HCT116 (cell line): ENCODE results near the gene NEB. TPM values are rescaled to one million over a fixed set of nuclear protein-coding genes. Genes with fewer than 3 reads are reported as not detected.

Experiments
- ATAC-seq: fragments of 200-7000 bp; cut with Tn5 transposase; 2 replicates; pipeline ENCODE4 v1.9.1; 2020; ENCODE audit warnings: mild to moderate bottlenecking, moderate library complexity
- BruUV-seq: library from RNA; stranded (reverse); fragments of 400-500 nt; replicated peaks from 2 replicates; lab custom pipeline; 2021; lab: Mats Ljungman, UMichigan
- CTCF ChIA-PET: fragments of 300-600 bp; sonication (Branson Sonifier 250); formaldehyde crosslinking; loops from one replicate; lab custom pipeline; 2021; ENCODE audit warnings: antibody characterized with exemption; lab: Charles Lee
- POLR2A ChIA-PET: fragments of 300-600, 350-600 bp; sonication (Branson Sonifier 250); formaldehyde crosslinking; loops from one replicate; lab custom pipeline; 2021; ENCODE audit warnings: antibody characterized with exemption; lab: Charles Lee
- RAD21 ChIA-PET, 2 experiments: fragments of 300-600 bp; sonication (Branson Sonifier 250); formaldehyde crosslinking; loops; one replicate each; lab custom pipeline; 2023; ENCODE audit warnings: low total read pairs in 2 of 2; ENCODE audit not compliant: uncharacterized antibody in 2 of 2, unreplicated experiment in 2 of 2, low non-redundant PET in 1 of 2; lab: Charles Lee
- DNase-seq: peaks from one replicate; pipeline ENCODE4 v3.0.0-alpha.2; 2010; ENCODE audit warnings: low read depth, low spot score
- H2AFZ ChIP-seq: fragments of 200-600 bp; shearing (Covaris generic), sonication (generic); 2 replicates; pipeline ENCODE4 v1.6.1; 2017; ENCODE audit warnings: low read depth, mixed run types, mixed read lengths, antibody characterized with exemption, low read length; ENCODE audit not compliant: poor library complexity, severe bottlenecking
- H3K27ac ChIP-seq: 2 replicates; pipeline ENCODE4 v1.5.1; 2012; ENCODE audit warnings: low read depth, low read length
- H3K27me3 ChIP-seq: fragments of 200-600 bp; sonication (generic); 2 replicates; pipeline ENCODE4 v1.6.1; 2016; ENCODE audit warnings: mixed run types, low read length, mixed read lengths; ENCODE audit not compliant: insufficient read depth
- H3K36me3 ChIP-seq, 2 experiments: fragments of 200-500 bp in 1 of 2; fragments of 200-600 bp in 1 of 2; sonication (Bioruptor generic) in 1 of 2; sonication (generic) in 1 of 2; 2 replicates each; pipeline versions ENCODE4 v1.5.1 to v1.6.1; 2014 to 2016; ENCODE audit warnings: low read length in 2 of 2, inconsistent platforms in 1 of 2, mixed read lengths in 1 of 2, mixed run types in 1 of 2; ENCODE audit not compliant: insufficient read depth in 2 of 2, control insufficient read depth in 1 of 2
- H3K4me1 ChIP-seq, 2 experiments: fragments of 200-600 bp in 1 of 2; sonication (generic) in 1 of 2; 2 replicates each; pipeline versions ENCODE4 v1.5.1 to v1.6.1; 2012 to 2017; ENCODE audit warnings: low read length in 2 of 2, inconsistent platforms in 1 of 2, mild to moderate bottlenecking in 1 of 2, mixed read lengths in 1 of 2, mixed run types in 1 of 2, moderate library complexity in 1 of 2; ENCODE audit not compliant: insufficient read depth in 2 of 2, control insufficient read depth in 1 of 2
- H3K4me2 ChIP-seq: fragments of 200-600 bp; sonication (generic); 2 replicates; pipeline ENCODE4 v1.6.1; 2017; ENCODE audit warnings: mixed run types, low read length, mixed read lengths
- H3K4me3 ChIP-seq, 2 experiments: fragments of 200-600 bp in 1 of 2; sonication (generic) in 1 of 2; replicated peaks in 1 of 2; 2 replicates each; pipeline ENCODE4 v1.5.1; 2011 to 2016; ENCODE audit warnings: low read length in 2 of 2, control low read depth in 1 of 2, low read depth in 1 of 2, mild to moderate bottlenecking in 1 of 2, mixed read lengths in 1 of 2, mixed run types in 1 of 2
- H3K79me2 ChIP-seq: fragments of 200-600 bp; sonication (generic); 2 replicates; pipeline ENCODE4 v1.6.1; 2017; ENCODE audit warnings: mild to moderate bottlenecking, mixed run types, low read length, moderate library complexity, mixed read lengths; ENCODE audit not compliant: insufficient read depth
- H3K9ac ChIP-seq: fragments of 200-600 bp; sonication (generic); 2 replicates; pipeline ENCODE4 v1.6.1; 2016; ENCODE audit warnings: low read length, mixed read lengths
- H3K9me2 ChIP-seq: fragments of 200-600 bp; sonication (generic), shearing (Covaris generic); 2 replicates; pipeline ENCODE4 v1.6.1; 2017; ENCODE audit warnings: mixed run types, mild to moderate bottlenecking, moderate library complexity; ENCODE audit not compliant: insufficient read depth
- H3K9me3 ChIP-seq, 2 experiments: fragments of 200-500 bp in 1 of 2; fragments of 200-600 bp in 1 of 2; sonication (Bioruptor generic) in 1 of 2; sonication (generic) in 1 of 2; 2 replicates each; pipeline ENCODE4 v1.6.1; 2014 to 2017; ENCODE audit warnings: low read length in 2 of 2, mixed read lengths in 2 of 2, inconsistent platforms in 1 of 2, low read depth in 1 of 2, mild to moderate bottlenecking in 1 of 2, mixed run types in 1 of 2, moderate library complexity in 1 of 2; ENCODE audit not compliant: control insufficient read depth in 1 of 2, insufficient read depth in 1 of 2
- H4K20me1 ChIP-seq: fragments of 200-600 bp; sonication (generic), shearing (Covaris generic); 2 replicates; pipeline ENCODE4 v1.6.1; 2017; ENCODE audit warnings: mixed run types, mild to moderate bottlenecking, moderate library complexity; ENCODE audit not compliant: insufficient read depth
- CEBPB ChIP-seq: IDR thresholded peaks from 2 replicates; pipeline ENCODE4 v1.6.1; 2012; ENCODE audit warnings: low read depth
- POLR2A ChIP-seq: IDR thresholded peaks from 2 replicates; pipeline ENCODE4 v1.7.0; 2011; ENCODE audit warnings: borderline replicate concordance; ENCODE audit not compliant: insufficient read depth, insufficient read length; ENCODE audit errors: extremely low read depth
- POLR2AphosphoS5 ChIP-seq: IDR thresholded peaks from 2 replicates; pipeline ENCODE4 v1.6.1; 2011; ENCODE audit warnings: mild to moderate bottlenecking, low read depth, low read length, moderate library complexity
- SIN3A ChIP-seq: IDR thresholded peaks from 2 replicates; pipeline ENCODE4 v1.6.1; 2012; ENCODE audit warnings: low read depth
- SRF ChIP-seq: IDR thresholded peaks from 2 replicates; pipeline ENCODE4 v1.6.1; 2012; ENCODE audit warnings: low read depth
- intact Hi-C: fragments of 100-400 bp; cut with micrococcal nuclease; formaldehyde crosslinking; loops from 2 replicates; pipeline ENCODE4 v1.10.0; 2022
- total RNA-seq: library from RNA; stranded (reverse); gene quantifications from one replicate; pipeline ENCODE4 v1.2.1, GENCODE V29; 2021; ENCODE audit not compliant: unreplicated experiment
- TF ChIP-seq, protein P1 (sequence below): IDR thresholded peaks from 2 replicates; pipeline ENCODE4 v1.6.1; 2011; ENCODE audit warnings: mild to moderate bottlenecking, low read length, moderate library complexity; ENCODE audit not compliant: insufficient replicate concordance; ENCODE audit errors: extremely low read depth

The NEB gene
- total RNA-seq, 1 experiment from 2014 or later: 0.34 TPM

DNA sequence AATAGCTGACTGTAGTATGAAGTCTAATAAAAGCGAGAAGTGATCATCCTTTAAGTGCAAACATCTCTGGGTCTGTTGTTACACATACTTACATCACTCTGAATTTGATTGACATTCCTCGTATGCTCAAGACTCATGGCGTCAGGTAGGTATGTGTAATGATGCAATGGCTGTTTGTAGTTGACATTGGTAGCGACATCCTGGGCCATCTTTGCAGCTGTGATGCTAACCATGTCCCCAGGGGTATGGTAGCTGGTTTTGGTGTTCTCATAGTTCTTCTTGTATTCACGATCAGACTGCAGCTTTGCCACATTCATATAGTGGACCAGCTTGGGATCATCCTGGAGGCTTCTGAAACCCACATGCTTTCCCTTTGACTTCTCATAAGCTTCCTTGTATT is 62.0 kb downstream of the NEB start:
- Histone ChIP-seq H4K20me1 (no peaks in the 10 kb centered on the region), H3K79me2 (no peaks in the 10 kb centered on the region), H3K4me2 (no peak overlapping the region), H2AFZ (no peak overlapping the region), H3K4me1 (peaks cover 0 to 7% of the 10 kb centered on the region in 2 experiments; a peak in 1 of 4 replicates), H3K36me3 (no peaks in the 10 kb centered on the region)
- RAD21 ChIA-PET: no interaction called here
- BruUV-seq: no TSS peak
- intact Hi-C loops: no loop called here
- TF ChIP-seq POLR2A (no peak), CEBPB (peak; percentile 32; the same call in 1 of the 2 replicates)
- TF ChIP-seq, all 23 proteins: peak for 1
- ChIA-PET CTCF (no interaction called here), POLR2A (no interaction called here)
- ATAC-seq: no peak
- Histone ChIP-seq H3K27me3 (no peaks in the 10 kb centered on the region), H3K9ac (no peak overlapping the region), H3K4me3 (no peak overlapping the region), H3K27ac (no peak overlapping the region), H3K9me3 (no peaks in the 10 kb centered on the region), H3K9me2 (no peaks in the 10 kb centered on the region)
- DNase-seq: no peak

DNA sequence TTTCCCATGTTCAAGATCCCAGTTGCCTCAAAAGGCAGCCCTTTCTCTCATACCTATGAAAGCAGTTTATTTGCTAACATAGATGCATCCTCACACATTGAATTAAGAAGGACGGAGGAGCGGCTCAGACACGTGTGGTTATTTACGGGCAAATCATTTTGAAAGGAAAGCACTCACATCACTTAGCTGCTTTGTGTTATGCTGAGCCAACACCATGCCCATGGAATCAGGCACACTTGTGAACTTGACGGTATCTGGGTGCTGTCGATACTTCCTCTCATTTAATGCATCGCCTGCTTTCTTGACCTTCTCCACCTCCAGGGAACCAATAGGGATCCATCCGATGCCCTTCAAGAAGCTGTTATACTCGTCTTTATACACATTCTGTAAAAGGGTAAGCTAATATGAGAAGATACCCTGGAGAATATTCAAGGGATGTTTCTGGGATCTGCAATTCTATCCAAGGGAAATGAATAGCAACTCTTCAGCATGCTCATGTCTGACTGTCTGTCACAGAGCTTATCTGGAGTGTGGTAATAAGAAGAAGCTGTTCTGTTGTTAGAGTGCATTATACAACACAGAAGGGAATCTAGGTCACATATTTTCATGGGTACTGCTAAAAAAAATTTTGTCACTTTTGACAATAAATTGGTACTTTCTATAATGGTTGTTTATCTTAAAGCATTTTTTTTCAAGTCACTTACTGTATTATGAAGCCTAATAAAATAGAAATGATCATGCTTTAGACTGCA is 63.3 kb downstream of the NEB start:
- Histone ChIP-seq H3K9ac (no peak overlapping the region), H3K79me2 (no peaks in the 10 kb centered on the region), H3K4me3 (no peak overlapping the region), H3K4me2 (no peak overlapping the region), H3K27ac (no peak overlapping the region), H3K9me3 (no peaks in the 10 kb centered on the region), H4K20me1 (no peaks in the 10 kb centered on the region), H3K36me3 (no peaks in the 10 kb centered on the region), H3K27me3 (no peaks in the 10 kb centered on the region), H3K4me1 (peaks cover 0 to 7% of the 10 kb centered on the region in 2 experiments; a peak in 1 of 4 replicates), H3K9me2 (no peaks in the 10 kb centered on the region), H2AFZ (no peak overlapping the region)
- no TSS peak for BruUV-seq
- DNase-seq: no peak
- intact Hi-C loops: no loop called here
- TF ChIP-seq, protein P1, sequence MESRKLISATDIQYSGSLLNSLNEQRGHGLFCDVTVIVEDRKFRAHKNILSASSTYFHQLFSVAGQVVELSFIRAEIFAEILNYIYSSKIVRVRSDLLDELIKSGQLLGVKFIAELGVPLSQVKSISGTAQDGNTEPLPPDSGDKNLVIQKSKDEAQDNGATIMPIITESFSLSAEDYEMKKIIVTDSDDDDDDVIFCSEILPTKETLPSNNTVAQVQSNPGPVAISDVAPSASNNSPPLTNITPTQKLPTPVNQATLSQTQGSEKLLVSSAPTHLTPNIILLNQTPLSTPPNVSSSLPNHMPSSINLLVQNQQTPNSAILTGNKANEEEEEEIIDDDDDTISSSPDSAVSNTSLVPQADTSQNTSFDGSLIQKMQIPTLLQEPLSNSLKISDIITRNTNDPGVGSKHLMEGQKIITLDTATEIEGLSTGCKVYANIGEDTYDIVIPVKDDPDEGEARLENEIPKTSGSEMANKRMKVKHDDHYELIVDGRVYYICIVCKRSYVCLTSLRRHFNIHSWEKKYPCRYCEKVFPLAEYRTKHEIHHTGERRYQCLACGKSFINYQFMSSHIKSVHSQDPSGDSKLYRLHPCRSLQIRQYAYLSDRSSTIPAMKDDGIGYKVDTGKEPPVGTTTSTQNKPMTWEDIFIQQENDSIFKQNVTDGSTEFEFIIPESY: no peak
- TF ChIP-seq SRF (no peak), CEBPB (no peak), SIN3A (no peak), POLR2AphosphoS5 (no peak)
- CTCF ChIA-PET: no interaction called here
- RAD21 ChIA-PET: no interaction called here
- no peak for ATAC-seq
- POLR2A ChIA-PET: no interaction called here
